ENCODE results near the gene C11orf97. TPM values are rescaled to one million over a fixed set of nuclear protein-coding genes. Genes with fewer than 3 reads are reported as not detected.
"Not testable (repeated sequence)": the region's sequence is repeated elsewhere in the genome, so short reads cannot be mapped to it uniquely, and the experiment has no call there.

The C11orf97 gene, protein sequence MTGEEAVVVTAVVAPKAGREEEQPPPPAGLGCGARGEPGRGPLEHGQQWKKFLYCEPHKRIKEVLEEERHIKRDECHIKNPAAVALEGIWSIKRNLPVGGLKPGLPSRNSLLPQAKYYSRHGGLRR
- total RNA-seq, result not detected

DNA sequence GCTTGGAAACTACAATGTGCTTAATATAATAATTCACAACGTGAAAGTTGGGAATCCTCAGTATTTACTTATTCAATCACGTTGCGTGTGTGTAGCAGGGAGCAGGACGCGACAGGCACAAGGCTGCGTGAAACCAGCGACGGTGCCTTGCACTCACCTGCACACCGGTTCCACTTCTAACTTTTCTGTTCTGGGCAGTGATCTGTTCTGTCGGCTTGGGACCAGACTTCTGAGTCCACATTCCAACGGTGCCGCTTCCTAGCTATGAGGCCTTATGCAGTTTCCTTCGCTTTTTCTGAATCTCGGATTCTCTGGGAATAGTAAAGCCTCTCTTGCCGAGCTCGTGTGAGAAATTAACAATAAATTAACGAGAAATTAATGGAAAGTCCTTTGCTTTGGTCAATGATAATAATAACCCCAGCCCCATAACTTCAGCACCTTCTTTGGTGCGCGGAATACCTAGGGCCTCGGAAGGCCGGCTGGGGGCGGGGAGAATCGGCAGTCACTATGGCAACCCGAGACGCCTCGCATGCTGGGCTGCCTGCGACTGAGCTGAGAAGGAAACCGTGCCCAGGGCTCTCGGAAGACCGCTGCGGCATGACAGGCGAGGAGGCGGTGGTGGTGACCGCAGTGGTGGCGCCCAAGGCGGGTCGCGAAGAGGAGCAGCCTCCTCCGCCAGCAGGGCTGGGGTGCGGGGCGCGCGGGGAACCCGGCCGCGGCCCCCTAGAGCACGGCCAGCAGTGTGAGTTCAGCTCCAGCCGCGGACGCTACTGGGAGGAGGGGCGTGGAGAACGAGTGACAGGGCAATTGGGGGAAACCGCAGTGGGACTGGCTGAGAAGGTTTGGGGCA, at the start of gene C11orf97:
TSS of gene C11orf97 (plus strand) at position 530 of the 850 bp plus-strand sequence. CDS start at position 598, 68 bp downstream.
- DNase-seq, result no peak

DNA sequence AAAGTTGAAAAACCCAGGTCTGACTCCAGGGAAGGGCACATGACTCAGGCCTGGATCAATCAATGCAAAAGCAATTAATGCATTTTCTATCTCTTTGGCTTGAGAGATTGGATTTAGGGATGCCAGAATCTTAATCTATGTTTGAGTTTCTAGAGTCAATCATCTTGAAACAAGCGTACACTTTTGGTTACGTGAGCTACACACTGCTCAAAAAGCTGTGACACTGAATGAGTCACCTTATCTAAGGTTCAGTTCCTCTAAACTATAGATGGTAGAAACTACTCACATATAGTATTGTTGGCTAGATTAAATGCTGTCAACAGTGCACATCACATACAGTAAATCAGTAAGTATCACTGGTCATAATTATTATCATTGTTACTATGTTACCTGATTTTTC, 42.8 kb upstream of the C11orf97 start:
- no peak for DNase-seq

DNA sequence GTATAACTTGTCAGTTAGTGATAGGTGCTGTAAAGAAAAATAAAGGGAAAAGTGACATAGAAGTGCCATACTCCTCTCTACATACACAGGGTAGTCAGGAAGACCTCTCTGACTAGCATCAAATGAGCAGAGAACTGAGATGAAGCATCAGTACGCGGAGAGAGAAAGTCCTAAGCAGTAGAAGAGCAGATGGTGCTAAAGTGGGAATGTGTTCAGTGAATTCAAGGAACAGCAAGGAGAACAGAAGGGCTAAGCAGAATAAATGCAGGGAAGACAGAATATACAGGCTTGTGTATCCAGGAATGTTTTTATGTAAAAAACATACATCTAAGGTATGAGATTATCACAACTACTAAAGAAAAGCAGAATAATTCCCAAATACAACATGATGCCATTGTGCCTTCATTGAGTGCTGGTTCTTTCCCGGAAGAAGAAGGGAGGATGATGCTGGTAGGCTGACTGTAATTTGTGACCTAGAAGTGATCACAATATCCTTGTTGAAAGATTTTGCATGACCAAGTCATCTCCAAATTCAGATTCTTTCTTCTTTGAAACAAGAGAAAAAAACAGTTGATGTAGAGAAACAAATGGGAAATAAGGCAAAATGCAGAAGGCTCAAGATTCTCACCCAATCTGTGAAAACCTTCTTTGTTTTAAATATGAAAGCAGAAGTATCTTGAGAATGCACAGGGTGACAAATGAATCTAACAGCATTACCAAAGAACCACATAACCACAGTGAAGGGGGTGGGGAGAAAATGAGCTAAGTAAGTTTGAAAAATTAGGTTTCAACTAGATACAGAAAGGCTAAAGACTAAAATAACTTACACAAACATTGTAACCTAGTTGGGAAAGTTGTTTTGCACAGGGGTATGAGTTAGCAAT, 39.1 kb upstream of the C11orf97 start:
- no peak for DNase-seq

DNA sequence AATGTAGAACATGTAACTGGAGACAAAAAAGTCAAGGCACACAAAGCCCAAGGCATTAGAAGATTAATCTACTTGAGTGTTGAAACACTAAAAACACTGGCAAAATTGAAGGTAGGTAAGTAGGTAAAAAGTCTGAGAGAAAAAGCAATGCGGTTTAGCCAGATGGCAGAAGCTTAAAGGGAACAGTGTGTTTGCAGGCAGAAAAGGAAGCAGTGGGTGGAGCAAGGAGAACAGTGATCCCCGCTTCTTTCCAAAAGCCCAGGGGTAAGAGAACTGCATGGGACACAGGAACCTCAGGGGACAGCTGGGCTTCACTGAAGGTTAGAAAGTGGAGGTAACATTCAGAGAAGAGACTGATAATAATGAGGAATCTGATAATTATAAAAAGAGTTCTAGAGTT, 34.6 kb upstream of the C11orf97 start:
- DNase-seq, result no peak

DNA sequence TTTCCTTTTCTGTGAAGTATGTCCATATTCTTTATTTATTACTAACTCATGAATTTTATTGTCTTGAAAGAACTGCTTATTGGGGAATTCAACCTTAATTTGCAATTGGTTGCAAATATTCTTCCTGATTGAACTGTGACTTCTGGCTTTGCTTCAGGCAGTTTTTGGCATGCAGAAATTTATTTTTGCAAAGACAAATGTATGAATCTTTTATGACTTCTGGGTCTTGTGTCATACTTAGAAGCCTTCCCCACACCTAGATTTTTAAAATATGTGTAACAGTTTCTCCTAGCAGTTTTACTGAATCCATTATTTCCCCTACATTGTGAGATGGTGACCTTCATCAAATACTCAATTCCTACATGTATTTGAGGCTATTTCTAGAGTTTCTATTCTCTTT, 30.9 kb upstream of the C11orf97 start:
- no peak for DNase-seq

DNA sequence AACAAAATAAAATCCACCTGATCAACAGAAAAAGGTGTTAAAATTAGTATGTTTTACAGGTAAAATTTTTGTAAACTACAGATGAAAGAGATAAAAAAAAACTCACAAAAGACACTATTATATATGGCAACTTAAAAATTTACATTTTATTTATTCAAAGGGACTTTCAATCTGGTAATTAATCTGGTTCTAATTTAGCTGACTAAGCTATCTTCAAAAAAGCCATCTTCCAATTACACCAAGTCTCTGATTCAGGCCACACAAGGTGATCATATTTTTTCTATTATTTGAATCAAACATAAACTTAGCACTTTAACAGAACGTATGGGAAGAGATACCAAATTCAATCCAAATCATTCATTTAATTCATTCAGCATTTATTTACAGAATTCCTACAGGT, 26.2 kb upstream of the C11orf97 start:
- no peak for DNase-seq

DNA sequence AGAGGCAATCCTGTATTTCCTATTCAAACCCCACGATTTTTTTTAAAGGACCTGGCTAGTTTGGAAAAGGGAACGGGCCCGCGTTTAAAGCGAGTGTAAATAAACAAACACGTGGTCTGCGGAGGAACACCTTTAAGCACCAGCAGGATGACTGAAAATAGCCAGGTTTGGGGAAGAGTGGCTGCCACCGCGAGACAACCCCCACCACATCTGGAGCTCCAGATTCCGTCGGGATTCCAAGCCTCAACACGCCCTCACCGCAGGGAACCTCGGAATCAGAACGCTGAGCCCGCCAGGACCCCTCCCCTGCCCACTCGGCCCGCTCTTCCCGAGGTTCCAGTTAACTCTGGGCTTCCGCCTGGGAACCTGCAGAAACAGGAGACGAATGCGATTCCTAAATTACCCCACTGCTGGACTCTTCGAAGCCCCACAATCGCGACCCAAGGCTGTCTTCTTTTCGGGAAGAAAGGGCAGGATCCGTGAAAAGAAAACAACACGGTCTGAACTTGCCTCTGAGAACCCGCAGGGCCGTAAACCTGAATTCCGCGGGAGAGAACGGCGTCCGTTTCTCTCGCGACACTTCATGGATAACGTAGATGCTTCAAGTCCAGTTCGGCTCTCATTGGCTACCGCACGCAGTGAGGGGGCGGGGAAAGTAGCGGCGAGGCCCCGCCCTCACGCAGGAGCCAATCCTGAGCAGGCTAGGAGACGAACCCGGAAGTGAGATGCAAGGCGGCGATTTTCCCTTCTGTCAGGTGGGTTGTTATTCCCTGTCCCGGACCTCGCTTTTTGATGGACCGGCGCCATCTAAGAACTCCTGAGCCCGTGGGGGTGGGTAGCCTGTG, 18.8 kb upstream of the C11orf97 start, which contains the start of the genes ANKRD49 and MRE11:
TSS of gene ANKRD49 (plus strand) at position 704 of the 845 bp plus-strand sequence. CDS start 2,710 bp downstream, outside the sequence.
TSS of gene MRE11 (minus strand) at position 564 of the 845 bp plus-strand sequence. CDS start 1,043 bp downstream, outside the sequence.
- DNase-seq, result peak; percentile 99

DNA sequence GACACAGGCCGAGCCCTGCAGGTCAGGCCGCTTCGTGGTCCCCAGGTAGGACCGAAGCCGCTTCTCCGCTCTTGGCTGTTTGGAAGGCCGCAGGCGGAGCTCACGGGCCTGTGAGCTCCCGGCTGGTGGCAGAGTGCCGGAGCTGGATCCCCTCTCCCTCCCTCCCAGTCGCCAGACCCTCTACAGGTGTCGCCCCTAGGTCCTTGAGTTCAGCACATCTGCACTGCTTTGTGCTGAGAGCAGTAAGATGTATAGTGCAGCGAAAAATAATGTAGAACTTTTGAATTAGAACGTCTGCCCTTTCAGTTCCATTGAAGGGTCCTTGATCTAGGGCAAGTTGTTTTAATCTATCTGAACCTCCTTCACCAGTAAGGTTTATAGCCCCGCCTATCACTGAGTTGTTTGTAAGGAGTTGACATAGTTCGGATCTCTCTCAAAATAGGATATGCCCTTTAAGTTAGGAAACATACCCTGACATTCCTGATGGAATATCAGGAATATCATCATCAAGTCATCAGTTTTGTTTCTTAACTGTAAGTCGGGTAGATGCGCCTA, 18.1 kb upstream of the C11orf97 start:
- DNase-seq, result no peak

DNA sequence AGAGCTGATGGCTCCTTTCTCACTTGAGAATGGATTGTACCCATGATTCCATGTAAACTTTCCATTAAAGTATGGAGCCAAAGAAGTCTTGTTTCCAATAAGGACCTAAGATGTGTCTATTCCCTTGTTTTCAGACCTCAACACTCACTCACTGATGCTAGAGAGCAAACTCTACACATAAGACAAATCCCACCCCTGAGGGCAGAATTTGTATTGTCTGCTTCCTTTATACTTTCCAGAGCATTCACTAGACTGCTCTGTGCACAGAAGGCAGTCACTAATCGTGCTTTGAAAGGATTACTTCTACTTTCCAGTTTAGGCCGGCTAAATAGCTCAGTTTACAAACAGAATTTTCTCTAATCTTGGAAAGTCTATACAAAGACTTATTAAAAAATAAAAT, 12.1 kb upstream of the C11orf97 start:
- DNase-seq, result no peak

DNA sequence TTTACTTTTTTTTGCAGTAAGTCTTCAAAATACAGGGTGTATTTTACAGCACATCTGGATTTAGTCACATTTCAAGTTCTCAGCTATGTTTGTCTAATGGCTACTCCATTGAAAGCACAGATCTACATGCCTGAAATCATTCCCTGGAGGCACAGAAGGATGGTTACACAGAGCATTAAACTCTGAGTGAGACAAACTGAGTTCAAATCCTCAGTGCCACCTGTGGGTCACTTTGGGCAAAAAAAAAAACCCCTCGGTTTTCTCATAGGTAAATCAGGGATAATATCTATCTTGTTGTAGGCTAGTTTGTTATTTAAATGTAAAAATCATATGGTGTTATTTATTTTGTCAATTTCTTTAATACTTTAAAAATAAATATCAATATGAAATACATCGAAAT, 10.7 kb upstream of the C11orf97 start:
- DNase-seq, result no peak

DNA sequence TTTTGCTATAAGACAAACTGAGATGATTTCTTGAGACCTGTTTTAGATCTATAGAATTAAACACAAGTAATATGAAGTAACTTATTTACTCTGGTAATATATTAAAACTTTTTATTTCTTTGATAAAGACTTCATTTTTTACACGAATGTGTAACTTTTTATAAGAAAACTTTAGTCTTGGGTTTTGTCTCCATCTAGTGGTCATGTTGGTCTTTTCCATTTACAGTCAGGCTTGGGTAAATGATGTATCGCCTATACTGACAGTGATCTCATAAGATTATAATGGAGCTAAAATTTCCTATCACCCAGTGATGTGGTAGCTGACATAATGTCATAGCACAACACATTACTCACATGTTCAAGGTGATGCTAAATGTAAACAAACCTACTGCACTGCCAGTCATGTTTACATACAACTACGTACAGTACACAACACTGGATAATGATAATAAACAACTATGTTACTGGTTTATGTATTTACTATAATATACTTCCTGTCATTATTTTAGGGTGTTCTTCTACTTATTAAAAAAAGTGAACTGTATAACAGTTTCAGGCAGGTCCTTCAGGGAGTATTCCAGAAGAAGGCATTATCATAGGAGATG, 7.5 kb upstream of the C11orf97 start:
- peak; percentile 22 for DNase-seq

DNA sequence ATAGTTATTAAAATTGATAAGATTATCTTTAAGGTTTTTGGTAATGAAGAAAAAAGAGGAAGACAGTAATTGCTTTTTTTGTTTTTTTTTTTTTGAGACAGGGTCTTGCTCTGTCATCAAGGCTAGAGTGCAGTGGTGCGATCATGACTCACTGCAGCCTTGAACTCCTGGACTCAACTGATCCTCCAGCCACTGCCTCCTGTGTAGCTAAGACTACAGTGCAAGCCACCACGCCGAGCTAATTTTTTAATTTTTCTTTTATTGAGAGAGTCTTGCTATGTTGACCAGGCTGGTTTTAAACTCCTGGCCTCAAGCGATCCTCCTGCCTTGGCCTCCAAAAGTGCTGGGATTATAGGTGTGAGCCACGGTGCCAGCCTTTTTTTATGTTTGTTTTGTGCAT, 5.7 kb upstream of the C11orf97 start:
- not testable (repeated sequence) for DNase-seq

DNA sequence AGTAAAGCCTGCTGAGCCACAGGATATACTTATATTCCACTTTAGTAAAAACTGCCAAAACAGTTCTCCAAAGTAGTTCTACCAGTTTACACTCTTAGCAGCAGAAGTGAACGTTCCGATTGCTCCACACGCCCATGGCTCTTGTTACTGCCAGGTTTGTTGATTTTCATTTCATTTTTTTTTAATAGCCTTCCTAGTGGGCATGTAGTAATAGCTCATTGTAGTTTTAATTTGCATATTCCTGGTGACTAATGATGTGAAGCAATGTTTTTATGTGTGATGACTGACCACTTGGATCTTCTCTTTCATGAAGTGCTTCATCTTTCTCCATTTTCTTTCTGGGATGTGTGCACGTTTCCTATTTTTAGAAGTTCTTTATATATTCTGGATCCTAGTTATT, 4.8 kb upstream of the C11orf97 start:
- no peak for DNase-seq

DNA sequence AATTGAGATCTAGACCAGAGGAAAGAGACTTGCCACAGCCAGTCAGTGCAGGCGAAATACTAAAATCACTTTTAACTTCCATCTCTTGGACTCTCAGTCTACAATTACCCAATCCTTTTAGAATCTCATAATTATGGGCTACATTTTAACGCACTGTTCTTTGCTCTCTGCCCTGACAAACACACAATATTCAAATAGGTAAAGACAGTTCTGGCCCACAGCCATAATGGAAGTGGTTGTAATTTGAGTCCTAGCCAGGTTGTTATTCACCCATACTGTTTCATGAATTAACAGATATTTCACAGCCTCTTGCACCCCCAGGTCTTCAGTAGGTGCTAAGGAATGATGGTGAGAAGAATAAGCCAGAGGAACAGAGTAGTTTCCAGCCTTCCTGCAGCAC, 830 bp downstream of the C11orf97 start:
- DNase-seq, result no peak

DNA sequence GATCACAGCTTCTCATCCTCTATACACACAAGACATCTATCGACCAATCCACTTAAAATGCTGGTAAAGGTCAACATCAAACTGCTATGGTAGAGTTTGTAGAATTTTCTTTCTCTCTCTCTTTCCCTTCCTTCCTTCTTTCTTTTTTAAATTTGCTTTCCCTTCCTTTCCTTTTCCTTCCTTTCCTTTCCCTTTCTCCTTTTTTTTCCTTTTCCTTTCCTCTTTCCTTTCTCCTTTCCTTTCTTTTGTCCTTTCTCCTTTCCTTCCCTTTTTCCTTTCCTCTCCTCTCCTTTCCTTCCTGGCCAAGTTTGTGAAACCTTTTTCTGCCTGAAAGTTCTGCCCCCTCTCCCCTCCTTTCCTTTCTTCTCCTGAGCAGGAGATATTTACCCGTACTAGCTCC, 3.1 kb downstream of the C11orf97 start:
- no peak for DNase-seq

DNA sequence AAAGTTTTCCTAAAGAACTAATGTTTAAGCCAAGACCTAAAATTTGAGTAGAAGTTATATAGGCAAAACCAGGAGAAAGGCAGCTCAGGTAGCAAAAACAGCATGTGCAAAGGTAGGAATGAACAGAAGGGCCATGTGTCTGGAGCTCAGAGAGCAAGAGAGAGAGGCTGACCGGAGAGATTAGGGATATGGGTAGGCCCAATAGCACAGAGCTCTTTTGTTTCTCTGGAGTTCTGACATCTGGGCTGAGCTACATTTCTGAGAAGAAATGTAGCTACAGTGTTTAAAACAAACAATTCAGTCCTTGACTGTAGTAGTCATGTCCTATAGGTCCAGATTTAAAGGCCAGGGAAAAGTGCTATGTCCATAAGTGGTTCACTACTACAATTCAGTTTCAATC, 4.5 kb downstream of the C11orf97 start:
- DNase-seq, result no peak

DNA sequence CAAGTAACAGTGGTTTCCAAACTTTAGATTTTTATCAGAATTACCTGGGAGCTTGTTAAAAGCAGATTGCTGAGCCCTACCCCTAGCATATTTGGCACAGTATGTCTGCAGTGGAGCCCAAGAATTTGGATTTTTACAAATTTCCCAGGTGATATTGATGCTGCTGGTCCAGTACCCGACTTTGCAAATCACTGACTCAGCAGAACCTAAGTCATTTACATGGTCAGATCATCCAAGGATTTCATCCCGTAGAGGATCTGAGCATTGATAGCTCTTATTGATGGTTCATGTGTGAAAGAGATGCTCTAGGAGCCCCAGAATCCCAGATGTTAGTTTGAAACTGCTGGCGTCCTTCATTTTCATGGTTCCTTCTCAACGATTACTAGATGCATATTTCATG, 6.0 kb downstream of the C11orf97 start:
- DNase-seq, result no peak

DNA sequence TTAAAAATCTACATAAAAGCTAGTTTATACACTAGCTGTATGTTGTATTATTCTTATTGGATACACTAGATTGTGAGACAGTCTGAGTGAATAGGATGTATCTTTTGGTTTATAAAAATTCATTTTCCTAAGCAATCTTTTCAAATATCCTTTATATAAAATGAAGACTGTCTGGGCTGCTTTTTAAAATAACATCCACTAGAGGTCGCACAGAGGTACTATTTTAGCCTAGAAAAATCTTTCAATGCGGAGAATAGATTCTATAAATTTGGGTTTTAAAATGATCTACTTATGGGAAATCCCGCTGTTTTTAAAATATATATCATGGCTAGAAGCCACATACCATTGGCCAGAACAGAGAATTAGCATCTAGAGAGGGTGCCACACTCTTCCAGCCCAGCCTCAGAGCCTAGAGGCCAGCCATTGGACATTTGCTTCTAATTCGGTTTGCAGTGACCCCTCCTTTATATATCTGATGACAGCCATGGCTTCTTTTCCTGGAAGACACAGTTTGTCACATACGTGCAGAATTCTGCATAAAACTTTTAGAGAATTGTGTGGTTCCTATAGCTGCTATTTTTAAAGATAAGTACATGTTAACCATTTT, 7.3 kb downstream of the C11orf97 start:
- DNase-seq, result peak; percentile 24

DNA sequence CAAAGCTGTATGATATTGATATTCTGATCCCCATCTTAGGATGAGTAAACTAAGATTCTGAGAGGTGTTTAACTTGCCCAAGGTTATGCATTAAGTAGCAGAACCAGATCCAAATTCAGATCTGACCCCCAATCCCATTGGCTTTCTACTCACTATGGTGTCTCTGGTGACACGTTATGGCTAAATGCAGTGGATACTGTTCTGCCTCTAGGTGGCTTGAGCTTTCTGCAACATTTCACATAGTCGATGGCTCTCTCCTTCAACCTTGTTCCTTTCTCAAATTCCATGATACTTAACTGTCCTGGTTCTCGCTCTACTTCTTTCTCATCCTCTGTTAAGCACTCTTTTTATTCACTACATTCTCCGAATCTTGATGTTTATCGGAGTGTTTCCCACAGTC, 9.4 kb downstream of the C11orf97 start:
- DNase-seq, result no peak

DNA sequence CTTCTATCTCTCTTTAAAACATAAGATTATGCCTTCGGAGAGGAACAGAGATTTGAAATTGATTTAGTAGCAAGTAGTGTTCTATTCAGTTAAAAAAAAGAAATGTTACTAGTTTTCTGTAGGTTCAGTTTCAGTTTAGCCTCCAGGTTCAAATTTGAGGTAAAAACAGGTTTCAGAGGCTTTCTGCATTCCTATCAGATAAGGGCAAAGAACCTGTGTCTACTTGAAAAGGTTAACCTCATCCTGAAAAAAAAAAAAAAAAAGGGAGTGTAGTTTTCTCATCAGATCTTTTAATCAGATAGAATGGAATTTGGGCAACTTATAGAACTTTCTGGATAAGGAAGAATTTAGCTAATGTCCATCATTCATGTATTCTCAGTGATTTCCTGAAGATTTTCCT, 12.1 kb downstream of the C11orf97 start:
- DNase-seq, result no peak
